ENCODE data around the gene UBR3.

The UBR3 gene

GRCh38 chr2:170005702-170006101 lies 178.4 kb downstream of the UBR3 start:
- no peak for DNase-seq (ENCODE audit: low read depth, low spot score)

- no peak for DNase-seq (ENCODE audit: low read depth, low spot score)
These were observed 179.5 kb downstream of the UBR3 start for GRCh38 chr2:170006587-170007325.

- DNase-seq (ENCODE audit: low read depth, low spot score): no peak
These were observed 182.0 kb downstream of the UBR3 start for GRCh38 chr2:170009209-170009608.

GRCh38 chr2:170012773-170013172 lies 185.5 kb downstream of the UBR3 start:
- no peak for DNase-seq (ENCODE audit: low read depth, low spot score)

- no peak for DNase-seq (ENCODE audit: low read depth, low spot score)
These were observed 186.7 kb downstream of the UBR3 start for GRCh38 chr2:170013802-170014551.

- DNase-seq (ENCODE audit: low read depth, low spot score): no peak
These were observed 187.5 kb downstream of the UBR3 start for GRCh38 chr2:170014769-170015168.

- no peak for DNase-seq (ENCODE audit: low read depth, low spot score)
These were observed 190.7 kb downstream of the UBR3 start for GRCh38 chr2:170017860-170018532.

GRCh38 chr2:170019060-170019805 lies 192.0 kb downstream of the UBR3 start:
- no peak for DNase-seq (ENCODE audit: low read depth, low spot score)

- no peak for DNase-seq (ENCODE audit: low read depth, low spot score)
These were observed 193.5 kb downstream of the UBR3 start for GRCh38 chr2:170020777-170021176.

- no peak for DNase-seq (ENCODE audit: low read depth, low spot score)
These were observed 195.4 kb downstream of the UBR3 start for GRCh38 chr2:170022692-170023091.

- DNase-seq (ENCODE audit: low read depth, low spot score): no peak
These were observed 197.5 kb downstream of the UBR3 start for GRCh38 chr2:170024721-170025120.

- no peak for DNase-seq (ENCODE audit: low read depth, low spot score)
These were observed 198.0 kb downstream of the UBR3 start for GRCh38 chr2:170025223-170025622.

GRCh38 chr2:170026361-170026760 lies 199.1 kb downstream of the UBR3 start:
- DNase-seq (ENCODE audit: low read depth, low spot score): no peak

- no peak for DNase-seq (ENCODE audit: low read depth, low spot score)
These were observed 202.3 kb downstream of the UBR3 start for GRCh38 chr2:170029551-170029950.

- no peak for DNase-seq (ENCODE audit: low read depth, low spot score)
These were observed 202.8 kb downstream of the UBR3 start for GRCh38 chr2:170030040-170030439.

- DNase-seq (ENCODE audit: low read depth, low spot score): no peak
These were observed 204.0 kb downstream of the UBR3 start for GRCh38 chr2:170031288-170031687.

- no peak for DNase-seq (ENCODE audit: low read depth, low spot score)
These were observed 207.3 kb downstream of the UBR3 start for GRCh38 chr2:170034596-170034995.

- DNase-seq (ENCODE audit: low read depth, low spot score): no peak
These were observed 211.5 kb downstream of the UBR3 start for GRCh38 chr2:170038734-170039133.

GRCh38 chr2:170039401-170040172 lies 212.3 kb downstream of the UBR3 start:
- no peak for DNase-seq (ENCODE audit: low read depth, low spot score)

GRCh38 chr2:170044751-170045478 lies 217.7 kb downstream of the UBR3 start:
- no peak for DNase-seq (ENCODE audit: low read depth, low spot score)

Measured in activated CD4-positive, CD25-positive, alpha-beta regulatory T cell treated with anti-CD3 and anti-CD28 coated beads, Interleukin-2, amount 50 U/mL, for 16 hours (primary cell).